IMR-90 (cell line): Measurements from ENCODE around the gene PACS1. TPM values are rescaled to one million over a fixed set of nuclear protein-coding genes. Genes with fewer than 3 reads are reported as not detected.

Source experiments
- ATAC-seq: fragments of 200-7000 bp; cut with Tn5 transposase; 2 replicates; pipeline ENCODE4 v1.9.1; 2020; ENCODE audit warnings: low read depth, mild to moderate bottlenecking, moderate library complexity
- BruUV-seq: library from RNA; stranded (reverse); fragments of 400-500 nt; replicated peaks from 2 replicates; lab custom pipeline; 2021; lab: Mats Ljungman, UMichigan
- CTCF ChIA-PET: fragments of 300-600 bp; formaldehyde crosslinking; extraction: SDS; loops from one replicate; lab custom pipeline; 2021; ENCODE audit warnings: antibody characterized with exemption; lab: Yijun Ruan, JAX
- POLR2A ChIA-PET: fragments of 300-600 bp; sonication (Branson Sonifier 250); formaldehyde crosslinking; loops from one replicate; lab custom pipeline; 2022; ENCODE audit warnings: antibody characterized with exemption; ENCODE audit not compliant: unreplicated experiment; lab: Charles Lee
- DNase-seq: peaks from one replicate; pipeline ENCODE4 v3.0.0; 2013
- H2AFZ ChIP-seq: replicated peaks from 2 replicates; pipeline ENCODE3; 2013; ENCODE audit warnings: low read length, mild to moderate bottlenecking; ENCODE audit not compliant: poor library complexity
- H2AK5ac ChIP-seq: 2 replicates; pipeline ENCODE4 v1.6.1; 2013; ENCODE audit warnings: low read depth, low read length, inconsistent platforms
- H2AK9ac ChIP-seq: replicated peaks from 2 replicates; pipeline ENCODE3; 2013; ENCODE audit warnings: mild to moderate bottlenecking, low read depth, low read length, moderate library complexity; ENCODE audit not compliant: poor library complexity
- H2BK120ac ChIP-seq: 2 replicates; pipeline ENCODE4 v1.6.1; 2013; ENCODE audit warnings: low read depth, low read length, inconsistent platforms
- H2BK15ac ChIP-seq: 3 replicates; pipeline ENCODE4 v1.6.1; 2013; ENCODE audit warnings: low read depth, low read length, inconsistent platforms
- H2BK20ac ChIP-seq: 2 replicates; pipeline ENCODE4 v1.6.1; 2013; ENCODE audit warnings: low read depth, mild to moderate bottlenecking, inconsistent platforms, low read length, moderate library complexity
- H2BK5ac ChIP-seq: 2 replicates; pipeline ENCODE4 v1.6.1; 2013; ENCODE audit warnings: mild to moderate bottlenecking, low read depth, low read length, inconsistent platforms; ENCODE audit not compliant: poor library complexity, severe bottlenecking
- H3K14ac ChIP-seq: replicated peaks from 2 replicates; pipeline ENCODE4 v1.6.1; 2013; ENCODE audit warnings: low read depth, low read length, inconsistent platforms
- H3K18ac ChIP-seq: 2 replicates; pipeline ENCODE4 v1.6.1; 2013; ENCODE audit warnings: low read depth, low read length, control low read depth
- H3K23ac ChIP-seq: 2 replicates; pipeline ENCODE4 v1.6.1; 2013; ENCODE audit warnings: low read depth, low read length, inconsistent platforms
- H3K27ac ChIP-seq: 2 replicates; pipeline ENCODE4 v1.5.1; 2013; ENCODE audit warnings: mild to moderate bottlenecking, control low read depth, low read length; ENCODE audit not compliant: insufficient read depth
- H3K27me3 ChIP-seq: 2 replicates; pipeline ENCODE4 v1.6.1; 2013; ENCODE audit warnings: low read length; ENCODE audit not compliant: control insufficient read depth, insufficient read depth
- H3K36me3 ChIP-seq: 2 replicates; pipeline ENCODE4 v1.6.1; 2013; ENCODE audit warnings: low read length, mixed read lengths; ENCODE audit not compliant: control insufficient read depth, insufficient read depth
- H3K4ac ChIP-seq: 2 replicates; pipeline ENCODE4 v1.6.1; 2013; ENCODE audit warnings: low read depth, low read length, inconsistent platforms
- H3K4me1 ChIP-seq: 2 replicates; pipeline ENCODE4 v1.6.1; 2013; ENCODE audit warnings: low read length, mixed read lengths; ENCODE audit not compliant: control insufficient read depth, insufficient read depth
- H3K4me2 ChIP-seq: 2 replicates; pipeline ENCODE4 v1.6.1; 2013; ENCODE audit warnings: low read depth, mild to moderate bottlenecking, control low read depth, low read length, moderate library complexity
- H3K4me3 ChIP-seq: 2 replicates; pipeline ENCODE4 v1.5.1; 2013; ENCODE audit warnings: low read depth, mild to moderate bottlenecking, control low read depth, low read length, moderate library complexity; ENCODE audit not compliant: insufficient read depth
- H3K56ac ChIP-seq: 2 replicates; pipeline ENCODE4 v1.6.1; 2013; ENCODE audit warnings: low read length, inconsistent platforms; ENCODE audit not compliant: insufficient read depth; ENCODE audit errors: extremely low read depth
- H3K79me1 ChIP-seq, 2 experiments: 2 replicates each; pipeline ENCODE4 v1.6.1; 2013; ENCODE audit warnings: low read length in 2 of 2, inconsistent platforms in 1 of 2, low read depth in 1 of 2
- H3K9ac ChIP-seq: 2 replicates; pipeline ENCODE4 v1.6.1; 2013; ENCODE audit warnings: low read depth, low read length, control low read depth
- H3K9me1 ChIP-seq: 2 replicates; pipeline ENCODE4 v1.6.1; 2013; ENCODE audit warnings: low read length, inconsistent platforms; ENCODE audit not compliant: insufficient read depth
- H3K9me3 ChIP-seq: 2 replicates; pipeline ENCODE4 v1.6.1; 2013; ENCODE audit warnings: low read length; ENCODE audit not compliant: control insufficient read depth, insufficient read depth
- H4K20me1 ChIP-seq: 2 replicates; pipeline ENCODE4 v1.6.1; 2013; ENCODE audit warnings: low read length, inconsistent platforms; ENCODE audit not compliant: insufficient read depth
- H4K5ac ChIP-seq: 2 replicates; pipeline ENCODE4 v1.6.1; 2013; ENCODE audit warnings: mild to moderate bottlenecking, low read depth, low read length, control low read depth
- H4K8ac ChIP-seq, 2 experiments: 2 replicates each; pipeline ENCODE4 v1.6.1; 2013; ENCODE audit warnings: low read depth in 2 of 2, low read length in 2 of 2, control low read depth in 1 of 2, inconsistent platforms in 1 of 2
- H4K91ac ChIP-seq: 2 replicates; pipeline ENCODE4 v1.6.1; 2013; ENCODE audit warnings: low read depth, low read length, inconsistent platforms; ENCODE audit not compliant: insufficient read depth
- BHLHE40 ChIP-seq: fragments of 150-350 bp; IDR thresholded peaks from 2 replicates; pipeline ENCODE4 v1.6.1; 2016; ENCODE audit warnings: mild to moderate bottlenecking, low read depth, low read length
- CEBPB ChIP-seq: IDR thresholded peaks from 2 replicates; pipeline ENCODE4 v1.6.1; 2012; ENCODE audit warnings: low read depth, low read length, improper control_type of control experiment
- CTCF ChIP-seq: conservative IDR thresholded peaks from 2 replicates; pipeline ENCODE4 v1.5.1; 2012; ENCODE audit warnings: mild to moderate bottlenecking, low read depth, low read length, improper control_type of control experiment
- FOS ChIP-seq: fragments of 150-350 bp; IDR thresholded peaks from 2 replicates; pipeline ENCODE4 v1.6.1; 2016; ENCODE audit warnings: low read depth, low read length
- MAFK ChIP-seq: IDR thresholded peaks from 2 replicates; pipeline ENCODE4 v1.6.1; 2012; ENCODE audit warnings: low read depth, low read length, improper control_type of control experiment
- MAZ ChIP-seq: IDR thresholded peaks from 2 replicates; pipeline ENCODE4 v1.6.1; 2012; ENCODE audit warnings: low read depth, mild to moderate bottlenecking, low read length, improper control_type of control experiment, moderate library complexity, borderline replicate concordance
- MXI1 ChIP-seq: IDR thresholded peaks from 2 replicates; pipeline ENCODE4 v1.6.1; 2012; ENCODE audit warnings: low read depth, mild to moderate bottlenecking, low read length, moderate library complexity, borderline replicate concordance
- NFE2L2 ChIP-seq: fragments of 150-350 bp; IDR thresholded peaks from 2 replicates; pipeline ENCODE4 v1.6.1; 2016; ENCODE audit warnings: low read depth, mild to moderate bottlenecking, low read length
- POLR2A ChIP-seq: IDR thresholded peaks from 2 replicates; pipeline ENCODE4 v1.6.1; 2012; ENCODE audit warnings: mild to moderate bottlenecking, low read depth, low read length
- RAD21 ChIP-seq: IDR thresholded peaks from 2 replicates; pipeline ENCODE4 v1.6.1; 2012; ENCODE audit warnings: low read length, improper control_type of control experiment
- RFX5 ChIP-seq: IDR thresholded peaks from 2 replicates; pipeline ENCODE4 v1.8.0; 2012; ENCODE audit warnings: low read depth, mild to moderate bottlenecking, low read length, moderate library complexity
- SMC3 ChIP-seq: fragments of 150-350 bp; IDR thresholded peaks from 2 replicates; pipeline ENCODE4 v1.6.1; 2016; ENCODE audit warnings: low read depth, mild to moderate bottlenecking, antibody characterized with exemption, low read length, moderate library complexity
- USF2 ChIP-seq: fragments of 150-350 bp; IDR thresholded peaks from 2 replicates; pipeline ENCODE4 v1.6.1; 2017; ENCODE audit warnings: mild to moderate bottlenecking, antibody characterized with exemption, low read length, low read depth
- WGBS, 2 experiments: methylation state at CpG; one replicate each; pipeline versions ENCODE4 v1.1.5 to v1.1.7; 2013; ENCODE audit warnings: missing lambda C conversion rate in 2 of 2; ENCODE audit not compliant: insufficient read length in 1 of 2; ENCODE audit errors: extremely low coverage in 2 of 2; 5-methylcytosine and 5-hydroxymethylcytosine counted together
- dilution Hi-C: fragments of 300-500 bp; cut with HindIII; formaldehyde crosslinking; loops from one replicate; pipeline ENCODE4 v1.14.3; 2018; ENCODE audit warnings: low sequenced_read_pairs; ENCODE audit not compliant: unreplicated experiment
- in situ Hi-C: fragments of 300-500 bp; cut with MboI; formaldehyde crosslinking; loops from 3 replicates; pipeline ENCODE4 v1.14.3; 2019; ENCODE audit warnings: low sequenced_read_pairs, inconsistent platforms, mixed read lengths
- intact Hi-C: fragments of 100-400 bp; cut with micrococcal nuclease; formaldehyde crosslinking; loops from 2 replicates; pipeline ENCODE4 v1.10.0; 2022
- polyA plus RNA-seq, 3 experiments: library from polyadenylated mRNA; depleted of rRNA; stranded (reverse); fragments of >200 nt; gene quantifications; 2 replicates each; pipeline ENCODE4 v1.2.3, GENCODE V29; 2012; ENCODE audit warnings: low replicate concordance in 1 of 3
- total RNA-seq: library from RNA; depleted of rRNA; stranded (reverse); fragments of >200 nt; gene quantifications from 2 replicates; pipeline ENCODE4 v1.2.3, GENCODE V29; 2012

The PACS1 gene
- total and polyA plus RNA-seq, 2 of the 4 experiments (the other 2 are of a cell fraction) = 7.3 to 32.0 TPM

- CTCF ChIA-PET = interaction anchor here (0.9 to 2.5 kb wide), 5 partner anchors 9 to 75 kb away, joined by 3 to 11 read pairs (median 3); partner anchors contain the start of gene SF3B2
- peaks cover 13% of the 10 kb centered on the region for H3K9me1 ChIP-seq
- H3K9ac ChIP-seq = peak overlapping the region; percentile 58
- dilution Hi-C loops = no loop called here
- H3K56ac ChIP-seq = peak overlapping the region; percentile 74; the same call in 1 of the 2 replicates
- ATAC-seq (peak; percentile 13; the same call in 1 of the 2 replicates), DNase-seq (peak; percentile 63)
- H3K4me2 ChIP-seq = peak overlapping the region; percentile 54
- H3K14ac ChIP-seq = peak overlapping the region; percentile 46
- POLR2A ChIA-PET = no interaction called here
- peaks cover 27% of the 10 kb centered on the region for H4K20me1 ChIP-seq
- peak overlapping the region; percentile 75 for H3K27ac ChIP-seq
- peak overlapping the region; percentile 84 for H3K4ac ChIP-seq
- peak overlapping the region; percentile 88 for H2AFZ ChIP-seq
- peak overlapping the region; percentile 54 for H4K5ac ChIP-seq
- peak overlapping the region; percentile 23; the same call in 1 of the 2 replicates for H3K18ac ChIP-seq
- H2BK5ac ChIP-seq = peak overlapping the region; percentile 76
- H4K91ac ChIP-seq = peak overlapping the region; percentile 67
- peak overlapping the region; percentile 94 for H2AK9ac ChIP-seq
- peak overlapping the region; percentile 71 to 88; a peak in 3 of 4 replicates for H4K8ac ChIP-seq
- H2AK5ac ChIP-seq = peak overlapping the region; percentile 85
- peaks cover 12% of the 10 kb centered on the region for H3K4me1 ChIP-seq
- in situ Hi-C loops = no loop called here
- H2BK120ac ChIP-seq = peak overlapping the region; percentile 44
- peak overlapping the region; percentile 1; the same call in 1 of the 3 replicates for H2BK15ac ChIP-seq
- 86% methylated on average over 3 of the region's 14 CpGs; no CpG with 5 or more reads in 1 of the 2 experiments for WGBS, 2 experiments
- BruUV-seq = no TSS peak
- H3K79me1 ChIP-seq = peaks cover 20 to 55% of the 10 kb centered on the region in 2 experiments
- peaks cover 41% of the 10 kb centered on the region for H3K36me3 ChIP-seq
- no peak overlapping the region for H2BK20ac ChIP-seq
- intact Hi-C loops = loop anchor here (1.0 kb wide), 1 partner anchor 65 kb away; no protein-coding TSS in a partner anchor
- peak overlapping the region; percentile 57 for H3K23ac ChIP-seq
- H3K4me3 ChIP-seq = peak overlapping the region; percentile 99
- no peaks in the 10 kb centered on the region for H3K27me3 ChIP-seq
- no peaks in the 10 kb centered on the region for H3K9me3 ChIP-seq
- TF ChIP-seq SMC3 (no peak), MAFK (no peak), MXI1 (0 out of 2 replicates have a peak, but pooled peaks have one; percentile 26), BHLHE40 (no peak), NFE2L2 (no peak), FOS (no peak), RAD21 (0 out of 2 replicates have a peak, but pooled peaks have one; percentile 4), CTCF (peak; percentile 25; the same call in 1 of the 2 replicates), USF2 (no peak), POLR2A (no peak), MAZ (no peak), RFX5 (no peak), CEBPB (no peak)
These were observed 953 bp upstream of the PACS1 start for GRCh38 chr11:66068923-66069714.
